CD14-positive monocyte (primary cell): ENCODE measurements around the gene BET1L. TPM values are rescaled to one million over a fixed set of nuclear protein-coding genes. Genes with fewer than 3 reads are reported as not detected.

Source experiments
- DNase-seq, 3 donors: peaks; one replicate each; pipeline ENCODE4 v3.0.0-alpha.2; 2011 to 2022
- H2AFZ ChIP-seq: 2 replicates; pipeline ENCODE4 v1.6.0; 2012; ENCODE audit warnings: mild to moderate bottlenecking, low read depth, low read length, inconsistent platforms; ENCODE audit not compliant: insufficient read depth, poor library complexity, severe bottlenecking
- H3K27ac ChIP-seq, 2 donors: 1 replicate in 1 of 2; 2 replicates in 1 of 2; pipeline ENCODE4 v1.5.1; 2012 to 2013; ENCODE audit warnings: low read length in 2 of 2, control low read depth in 1 of 2, inconsistent platforms in 1 of 2, low read depth in 1 of 2, mild to moderate bottlenecking in 1 of 2
- H3K27me3 ChIP-seq, 2 donors: one replicate each; pipeline versions ENCODE4 v1.6.0 to v1.6.1; 2011 to 2013; ENCODE audit warnings: low read length in 2 of 2; ENCODE audit not compliant: control insufficient read depth in 2 of 2, insufficient read depth in 2 of 2
- H3K36me3 ChIP-seq, 2 donors: replicated peaks in 1 of 2; 1 replicate in 1 of 2; 2 replicates in 1 of 2; pipeline versions ENCODE4 v1.5.1 to v1.6.1; 2012 to 2013; ENCODE audit warnings: low read length in 2 of 2, control low read depth in 1 of 2, inconsistent platforms in 1 of 2, mild to moderate bottlenecking in 1 of 2; ENCODE audit not compliant: insufficient read depth in 2 of 2, control insufficient read depth in 1 of 2
- H3K4me1 ChIP-seq, 2 donors: 1 replicate in 1 of 2; 2 replicates in 1 of 2; pipeline versions ENCODE4 v1.5.1 to v1.6.1; 2012 to 2013; ENCODE audit warnings: low read length in 2 of 2, control low read depth in 1 of 2, inconsistent platforms in 1 of 2, mild to moderate bottlenecking in 1 of 2, moderate library complexity in 1 of 2; ENCODE audit not compliant: insufficient read depth in 2 of 2, control insufficient read depth in 1 of 2
- H3K4me2 ChIP-seq: replicated peaks from 2 replicates; pipeline ENCODE3; 2012; ENCODE audit warnings: low read length, moderate library complexity, mild to moderate bottlenecking; ENCODE audit not compliant: poor library complexity, severe bottlenecking; ENCODE audit errors: extremely low read depth
- H3K4me3 ChIP-seq, 3 experiments: fragments of 200-600 bp in 1 of 3; sonication (generic) in 1 of 3; replicated peaks in 1 of 3; 1 replicate in 2 of 3; 2 replicates in 1 of 3; pipeline ENCODE4 v1.5.1; 2011 to 2013; ENCODE audit warnings: low read length in 3 of 3, mild to moderate bottlenecking in 3 of 3, control low read depth in 2 of 3, low read depth in 2 of 3, inconsistent platforms in 1 of 3, moderate library complexity in 1 of 3
- H3K79me2 ChIP-seq: 2 replicates; pipeline ENCODE4 v1.6.0; 2012; ENCODE audit warnings: mild to moderate bottlenecking, control low read depth, inconsistent platforms, low read length, moderate library complexity; ENCODE audit not compliant: insufficient read depth
- H3K9ac ChIP-seq: 2 replicates; pipeline ENCODE4 v1.6.0; 2017; ENCODE audit warnings: low read length, mild to moderate bottlenecking; ENCODE audit not compliant: insufficient read depth, poor library complexity, severe bottlenecking
- H3K9me3 ChIP-seq, 2 donors: replicated peaks in 1 of 2; 1 replicate in 1 of 2; 2 replicates in 1 of 2; pipeline versions ENCODE4 v1.5.1 to v1.6.1; 2012 to 2013; ENCODE audit warnings: low read length in 2 of 2, control low read depth in 1 of 2; ENCODE audit not compliant: control insufficient read depth in 1 of 2, insufficient read depth in 1 of 2
- H4K20me1 ChIP-seq: 2 replicates; pipeline ENCODE4 v1.6.0; 2012; ENCODE audit warnings: mild to moderate bottlenecking, low read length, control low read depth, moderate library complexity; ENCODE audit not compliant: insufficient read depth
- H3K27ac Mint-ChIP-seq, 7 donors: one replicate each; pipeline ENCODE4 v1.8.0; 2020; ENCODE audit warnings: mild to moderate bottlenecking in 7 of 7, mixed read lengths in 7 of 7, moderate library complexity in 6 of 7, inconsistent platforms in 2 of 7
- H3K27me3 Mint-ChIP-seq, 3 donors: one replicate each; pipeline ENCODE4 v1.8.0; 2021 to 2022; ENCODE audit warnings: low read depth in 3 of 3, mild to moderate bottlenecking in 3 of 3, mixed read lengths in 3 of 3, moderate library complexity in 3 of 3, inconsistent platforms in 1 of 3
- H3K36me3 Mint-ChIP-seq, 2 donors: one replicate each; pipeline ENCODE4 v1.8.0; 2020; ENCODE audit warnings: mixed read lengths in 2 of 2, inconsistent platforms in 1 of 2, mild to moderate bottlenecking in 1 of 2
- H3K4me1 Mint-ChIP-seq: one replicate; pipeline ENCODE4 v1.8.0; 2020; ENCODE audit warnings: mild to moderate bottlenecking, mixed read lengths
- H3K4me3 Mint-ChIP-seq, 2 donors: one replicate each; pipeline ENCODE4 v1.8.0; 2020; ENCODE audit warnings: mild to moderate bottlenecking in 2 of 2, mixed read lengths in 2 of 2, moderate library complexity in 1 of 2
- H3K9me3 Mint-ChIP-seq, 7 donors: one replicate each; pipeline ENCODE4 v1.8.0; 2020 to 2022; ENCODE audit warnings: mixed read lengths in 7 of 7, mild to moderate bottlenecking in 6 of 7, moderate library complexity in 6 of 7, inconsistent platforms in 2 of 7
- CTCF ChIP-seq: fragments of 200-600 bp; IDR thresholded peaks from one replicate; pipeline ENCODE4 v1.8.0; 2022; ENCODE audit warnings: antibody characterized with exemption, mild to moderate bottlenecking
- WGBS: methylation state at CpG from one replicate; pipeline ENCODE4 v1.1.5; 2013; ENCODE audit warnings: missing lambda C conversion rate; ENCODE audit not compliant: insufficient coverage; 5-methylcytosine and 5-hydroxymethylcytosine counted together
- intact Hi-C, 2 donors: fragments of 100-400 bp; cut with micrococcal nuclease; formaldehyde crosslinking; loops; one replicate each; pipeline versions ENCODE4 v1.15.0 to v1.15.1; 2023
- polyA plus RNA-seq, 3 donors: library from polyadenylated mRNA; depleted of rRNA in 1 of 3; unstranded in 2 of 3; stranded (reverse) in 1 of 3; fragments of 300-500 nt in 2 of 3; fragments of >200 nt in 1 of 3; fragmentation: Illumina TruSeq in 2 of 3; gene quantifications; 1 replicate in 2 of 3; 2 replicates in 1 of 3; pipeline ENCODE4 v1.2.3, GENCODE V29; 2012 to 2021

Gene BET1L
- polyA plus RNA-seq, 3 donors = 9.5 to 37.3 (median 29.3) TPM

GRCh38 chr11:224424-224823 lies 17.2 kb upstream of the BET1L start:
- Histone ChIP-seq H3K4me1 (no peaks in the 10 kb centered on the region), H3K27ac (no peak overlapping the region), H3K9me3 (no peaks in the 10 kb centered on the region), H3K4me3 (no peak overlapping the region), H4K20me1 (no peaks in the 10 kb centered on the region), H3K4me2 (no peak overlapping the region), H3K36me3 (peaks cover 0 to 7% of the 10 kb centered on the region in 2 donors), H2AFZ (no peak overlapping the region), H3K79me2 (no peaks in the 10 kb centered on the region), H3K27me3 (no peaks in the 10 kb centered on the region), H3K9ac (no peak overlapping the region)
- Mint-ChIP-seq H3K4me1 (no peaks in the 10 kb centered on the region), H3K27ac (no peak overlapping the region), H3K36me3 (peaks cover 16 to 23% of the 10 kb centered on the region in 2 donors), H3K4me3 (no peak overlapping the region), H3K9me3 (no peaks in the 10 kb centered on the region), H3K27me3 (peaks cover 0 to 2% (median 0%) of the 10 kb centered on the region in 3 donors)
- WGBS = 94% methylated on average over 5 of the region's 7 CpGs
- TF ChIP-seq CTCF = no peak
- intact Hi-C loops = no loop called here
- no peak for DNase-seq

DNA sequence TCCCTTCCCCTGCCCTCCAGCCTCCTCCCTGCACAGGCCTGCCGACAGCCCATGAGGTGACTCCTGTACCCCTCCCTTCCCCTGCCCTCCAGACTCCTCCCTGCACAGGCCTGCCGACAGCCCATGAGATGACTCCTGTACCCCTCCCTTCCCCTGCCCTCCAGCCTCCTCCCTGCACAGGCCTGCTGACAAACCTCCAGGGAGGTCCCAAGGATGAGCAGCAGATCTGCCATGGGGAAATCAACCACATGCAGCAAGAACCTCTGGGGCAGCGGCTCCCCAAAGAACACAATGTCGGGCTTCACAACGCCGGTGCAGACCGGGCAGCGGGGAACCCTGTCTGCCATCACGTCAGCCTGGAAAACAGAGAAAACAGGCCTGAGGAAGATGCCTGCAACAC lies 16.7 kb upstream of the BET1L start:
- H3K9me3 ChIP-seq = no peaks in the 10 kb centered on the region
- DNase-seq = no peak
- no peak overlapping the region for H3K9ac ChIP-seq
- 100% methylated on average over 7 of the region's 9 CpGs for WGBS
- no peak overlapping the region for H3K4me2 ChIP-seq
- H3K4me3 ChIP-seq = no peak overlapping the region
- intact Hi-C loops = no loop called here
- no peaks in the 10 kb centered on the region for H3K27me3 ChIP-seq
- H2AFZ ChIP-seq = no peak overlapping the region
- H3K4me1 Mint-ChIP-seq = no peaks in the 10 kb centered on the region
- H3K27me3 Mint-ChIP-seq = peaks cover 0 to 2% (median 0%) of the 10 kb centered on the region in 3 donors
- H3K4me1 ChIP-seq = no peaks in the 10 kb centered on the region
- H3K36me3 Mint-ChIP-seq = peaks cover 16 to 26% of the 10 kb centered on the region in 2 donors
- peaks cover 0 to 7% of the 10 kb centered on the region in 2 donors for H3K36me3 ChIP-seq
- H3K79me2 ChIP-seq = no peaks in the 10 kb centered on the region
- TF ChIP-seq CTCF = no peak
- no peak overlapping the region for H3K4me3 Mint-ChIP-seq
- H3K9me3 Mint-ChIP-seq = no peaks in the 10 kb centered on the region
- H3K27ac ChIP-seq = no peak overlapping the region
- H3K27ac Mint-ChIP-seq = no peak overlapping the region
- H4K20me1 ChIP-seq = no peaks in the 10 kb centered on the region
